Neuron (in vitro differentiated cells): Measurements from ENCODE around the gene RPL12.

Experiments used
- H2AFZ ChIP-seq: one replicate; pipeline ENCODE4 v1.6.1; 2013; ENCODE audit warnings: low read depth, mild to moderate bottlenecking, inconsistent platforms, low read length, moderate library complexity
- H3K27me3 ChIP-seq: one replicate; pipeline ENCODE4 v1.6.1; 2013; ENCODE audit warnings: low read length; ENCODE audit not compliant: insufficient read depth
- H3K36me3 ChIP-seq: one replicate; pipeline ENCODE4 v1.6.1; 2013; ENCODE audit warnings: low read length; ENCODE audit not compliant: insufficient read depth
- H3K4me1 ChIP-seq: one replicate; pipeline ENCODE4 v1.6.1; 2013; ENCODE audit warnings: low read length; ENCODE audit not compliant: insufficient read depth
- H3K4me3 ChIP-seq: 2 replicates; pipeline ENCODE4 v1.5.1; 2013; ENCODE audit warnings: mild to moderate bottlenecking, low read length, moderate library complexity
- H3K9me3 ChIP-seq: one replicate; pipeline ENCODE4 v1.6.1; 2013; ENCODE audit warnings: low read length

Gene RPL12

DNA sequence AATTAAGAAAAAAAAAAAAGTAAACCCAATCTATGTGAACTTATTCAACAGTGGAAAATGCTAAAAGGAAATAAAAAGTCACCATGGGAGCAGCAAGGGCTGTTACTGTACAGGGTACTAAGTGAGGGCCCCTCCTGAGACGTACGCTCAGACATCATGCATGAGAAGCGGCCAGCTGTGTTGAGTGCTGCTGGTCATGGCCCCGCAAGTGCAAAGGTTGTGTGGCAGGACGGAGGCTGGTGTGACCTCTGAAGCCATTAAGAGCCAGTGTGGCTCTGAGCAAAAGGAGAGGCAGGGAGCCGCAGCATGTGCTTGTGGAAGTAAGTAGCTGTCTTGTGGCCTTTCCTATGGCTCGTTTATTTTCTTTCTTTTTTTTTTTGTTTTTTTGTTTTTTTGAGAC is 30.1 kb downstream of the RPL12 start:
- Histone ChIP-seq H3K27me3 (no peaks in the 10 kb centered on the region), H3K9me3 (no peaks in the 10 kb centered on the region), H2AFZ (no peak overlapping the region), H3K36me3 (peaks cover 4% of the 10 kb centered on the region), H3K4me3 (no peak overlapping the region), H3K4me1 (peaks cover 23% of the 10 kb centered on the region)

DNA sequence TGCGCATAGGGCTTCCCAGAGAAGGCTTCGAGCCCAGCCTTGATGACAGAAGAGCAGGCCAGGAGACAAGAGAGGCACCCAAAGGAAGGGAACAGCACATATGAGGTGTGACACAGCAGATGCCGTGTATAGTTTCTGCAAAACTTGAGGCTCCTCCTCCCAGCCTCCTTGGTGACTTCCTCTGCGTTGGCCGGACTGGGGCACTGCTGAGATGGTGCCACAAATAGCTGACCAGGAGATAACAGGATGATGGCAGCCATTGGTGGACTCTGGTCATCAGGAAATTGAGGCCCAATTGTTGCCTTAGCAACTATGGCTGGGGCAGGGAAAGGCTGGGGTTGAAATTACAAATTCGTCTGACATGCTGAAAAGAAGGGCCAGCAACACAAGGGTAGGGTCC is 31.9 kb downstream of the RPL12 start:
- peaks cover 12% of the 10 kb centered on the region for H3K4me1 ChIP-seq
- H3K4me3 ChIP-seq = no peak overlapping the region

DNA sequence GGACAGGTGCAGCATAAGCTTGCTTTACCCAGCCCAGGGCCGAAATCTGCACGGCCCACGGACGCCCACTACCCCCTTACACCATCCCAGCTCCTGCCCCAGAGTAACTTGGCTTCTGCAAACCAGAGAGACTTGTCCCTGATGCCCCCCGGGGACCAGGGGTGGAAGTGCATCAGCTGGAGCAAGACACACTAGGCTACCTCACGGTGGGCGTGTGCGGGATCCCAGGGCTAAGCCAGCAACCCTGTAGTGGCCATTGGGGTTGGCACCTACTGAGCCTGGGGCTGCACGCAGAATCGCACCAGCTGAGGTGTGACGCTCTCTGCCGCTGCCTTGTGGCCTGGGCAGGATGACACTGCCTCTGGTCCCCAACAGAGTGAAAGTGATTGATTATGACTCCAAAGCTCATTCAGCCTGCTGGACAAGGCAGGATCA is 33.2 kb downstream of the RPL12 start:
- H3K27me3 ChIP-seq = no peaks in the 10 kb centered on the region
- H3K9me3 ChIP-seq = no peaks in the 10 kb centered on the region
- no peak overlapping the region for H3K4me3 ChIP-seq
- H2AFZ ChIP-seq = no peak overlapping the region
- H3K36me3 ChIP-seq = peaks cover 7% of the 10 kb centered on the region
- peaks cover 10% of the 10 kb centered on the region for H3K4me1 ChIP-seq

More for the DNA sequence above, 31.9 kb downstream of the RPL12 start:
- no peak overlapping the region for H2AFZ ChIP-seq
- H3K36me3 ChIP-seq = peaks cover 4% of the 10 kb centered on the region
- H3K27me3 ChIP-seq = no peaks in the 10 kb centered on the region
- no peaks in the 10 kb centered on the region for H3K9me3 ChIP-seq

DNA sequence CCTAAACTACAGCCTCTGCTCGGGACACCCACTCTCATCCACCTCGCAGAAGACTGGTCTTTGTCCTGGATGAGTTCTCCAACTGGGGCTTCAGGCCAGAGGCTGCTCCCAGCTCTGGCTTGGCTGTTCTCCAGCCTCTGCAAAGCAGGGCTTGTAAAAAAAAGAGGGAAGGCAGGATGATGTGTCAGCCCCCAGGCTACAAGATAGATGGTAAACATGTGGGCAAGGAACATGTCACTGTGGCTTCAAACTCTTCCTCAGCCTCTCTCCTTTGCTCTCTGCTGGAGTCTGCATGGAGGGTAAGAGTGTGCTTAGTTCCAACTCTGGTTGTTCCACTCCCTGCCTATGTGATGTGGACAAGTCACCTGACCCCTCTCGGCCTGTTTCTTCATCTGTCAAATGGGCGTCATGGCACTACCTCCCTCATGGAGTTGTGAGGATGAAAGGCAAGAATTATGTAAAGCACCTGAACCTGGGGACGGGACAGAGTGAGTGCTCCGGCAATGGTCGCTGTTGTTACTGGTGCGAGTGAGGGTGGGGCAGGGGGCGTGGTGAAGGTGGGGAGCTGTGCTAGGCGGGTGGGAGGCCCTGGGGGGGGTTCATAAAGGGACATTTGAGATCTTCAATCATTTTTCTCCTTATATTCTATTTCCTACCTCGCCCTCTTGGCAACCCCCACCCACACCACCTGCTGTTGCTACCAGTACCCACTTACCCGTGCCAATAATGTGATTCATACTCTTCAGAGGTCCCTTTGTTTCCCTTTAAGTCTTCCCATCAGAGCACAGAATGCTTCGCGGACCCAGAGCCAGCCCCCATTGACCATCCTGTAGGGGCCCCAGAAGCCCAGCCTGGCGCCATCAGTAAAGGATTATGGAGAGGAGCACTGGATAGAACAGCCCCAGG is 33.8 kb downstream of the RPL12 start:
- Histone ChIP-seq H3K27me3 (no peaks in the 10 kb centered on the region), H3K4me1 (peaks cover 3% of the 10 kb centered on the region), H3K36me3 (peaks cover 7% of the 10 kb centered on the region), H2AFZ (no peak overlapping the region), H3K9me3 (no peaks in the 10 kb centered on the region), H3K4me3 (no peak overlapping the region)

DNA sequence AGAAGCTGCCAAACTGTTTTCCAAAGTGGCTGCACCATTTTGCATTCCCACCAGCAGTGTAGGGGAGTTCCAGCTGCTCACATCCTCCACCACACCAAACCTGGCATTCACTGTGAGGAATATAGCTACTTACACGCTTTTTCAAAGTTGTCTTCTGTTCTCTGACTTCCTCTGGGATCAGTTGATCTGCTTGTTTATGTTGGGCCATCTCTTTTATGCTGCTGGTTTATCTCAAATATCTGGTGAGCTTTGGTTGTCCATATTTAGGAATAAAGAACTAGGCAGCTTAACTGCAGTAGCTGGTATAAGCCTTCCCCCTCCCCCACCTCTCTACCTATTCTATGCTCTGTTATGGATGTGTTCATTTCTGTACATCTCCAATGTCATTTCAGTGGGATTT is 35.5 kb downstream of the RPL12 start:
- peaks cover 10% of the 10 kb centered on the region for H3K36me3 ChIP-seq
- no peaks in the 10 kb centered on the region for H3K9me3 ChIP-seq
- H3K4me1 ChIP-seq = no peaks in the 10 kb centered on the region

DNA sequence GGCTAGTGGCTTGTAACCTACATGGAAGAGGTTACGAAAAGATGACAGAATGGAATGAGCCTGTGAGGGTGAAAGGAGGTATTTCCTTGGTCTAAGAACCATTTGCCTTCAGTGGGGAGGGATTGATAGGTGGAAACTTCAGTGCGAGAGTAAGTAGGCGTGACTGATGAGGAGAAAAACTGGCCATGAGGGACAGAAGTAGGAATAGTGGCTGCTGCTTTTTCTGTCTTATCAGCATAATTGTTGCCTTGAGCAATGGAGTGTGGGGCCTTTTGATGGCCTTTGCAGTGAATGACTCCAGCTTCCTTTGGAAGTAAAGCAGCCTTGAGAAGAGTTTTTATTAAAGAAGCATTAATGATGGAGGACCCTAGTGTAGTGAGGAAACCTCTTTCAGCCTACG is 36.1 kb downstream of the RPL12 start:
- Histone ChIP-seq H3K36me3 (peaks cover 10% of the 10 kb centered on the region), H2AFZ (no peak overlapping the region)

More for the DNA sequence above, 35.5 kb downstream of the RPL12 start:
- H2AFZ ChIP-seq = no peak overlapping the region
- no peak overlapping the region for H3K4me3 ChIP-seq
- H3K27me3 ChIP-seq = no peaks in the 10 kb centered on the region

DNA sequence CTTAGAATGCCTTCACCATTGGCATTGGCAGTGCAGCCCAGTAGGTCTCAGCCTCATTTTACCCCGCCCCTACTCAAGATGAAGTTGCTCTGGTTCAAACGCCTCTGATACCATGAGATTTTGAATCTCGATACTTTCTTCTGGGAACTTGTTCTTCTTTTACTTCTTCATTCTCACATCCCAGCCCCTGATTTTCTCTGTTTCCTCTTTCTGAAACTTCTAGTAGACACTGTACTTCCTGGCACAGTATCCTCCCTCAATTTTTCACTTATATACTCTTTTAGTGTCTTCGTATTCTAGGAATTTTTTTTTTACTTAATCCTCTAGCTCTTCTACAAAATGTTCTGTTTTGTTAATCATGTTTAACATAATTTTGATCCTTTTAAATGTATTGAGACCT is 40.1 kb downstream of the RPL12 start:
- peaks cover 11% of the 10 kb centered on the region for H3K36me3 ChIP-seq
- H2AFZ ChIP-seq = no peak overlapping the region
- H3K27me3 ChIP-seq = no peaks in the 10 kb centered on the region

More for the DNA sequence above, 36.1 kb downstream of the RPL12 start:
- H3K9me3 ChIP-seq = no peaks in the 10 kb centered on the region
- no peaks in the 10 kb centered on the region for H3K27me3 ChIP-seq
- H3K4me1 ChIP-seq = no peaks in the 10 kb centered on the region
- H3K4me3 ChIP-seq = no peak overlapping the region

DNA sequence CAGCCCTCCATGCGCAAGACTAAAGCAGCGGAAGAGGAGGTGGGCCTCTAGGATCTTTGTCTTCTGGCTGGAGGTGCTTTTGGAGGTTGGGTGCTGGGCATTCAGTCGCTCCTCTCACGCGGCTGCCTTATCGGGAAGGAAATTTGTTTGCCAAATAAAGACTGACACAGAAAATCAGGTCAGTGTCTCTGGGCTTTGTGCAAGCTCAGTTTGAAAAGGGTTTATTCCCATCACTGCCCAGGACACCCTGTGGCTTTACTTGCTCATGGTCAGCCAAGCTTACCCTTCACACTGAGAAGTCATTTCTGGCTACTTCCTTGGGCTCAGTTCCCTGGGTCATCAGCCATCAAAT is 43.7 kb downstream of the RPL12 start:
- Histone ChIP-seq H3K4me3 (no peak overlapping the region), H3K4me1 (no peaks in the 10 kb centered on the region), H3K9me3 (no peaks in the 10 kb centered on the region), H3K36me3 (peaks cover 41% of the 10 kb centered on the region), H2AFZ (no peak overlapping the region), H3K27me3 (no peaks in the 10 kb centered on the region)

More for the DNA sequence above, 40.1 kb downstream of the RPL12 start:
- Histone ChIP-seq H3K4me3 (no peak overlapping the region), H3K9me3 (no peaks in the 10 kb centered on the region), H3K4me1 (no peaks in the 10 kb centered on the region)

DNA sequence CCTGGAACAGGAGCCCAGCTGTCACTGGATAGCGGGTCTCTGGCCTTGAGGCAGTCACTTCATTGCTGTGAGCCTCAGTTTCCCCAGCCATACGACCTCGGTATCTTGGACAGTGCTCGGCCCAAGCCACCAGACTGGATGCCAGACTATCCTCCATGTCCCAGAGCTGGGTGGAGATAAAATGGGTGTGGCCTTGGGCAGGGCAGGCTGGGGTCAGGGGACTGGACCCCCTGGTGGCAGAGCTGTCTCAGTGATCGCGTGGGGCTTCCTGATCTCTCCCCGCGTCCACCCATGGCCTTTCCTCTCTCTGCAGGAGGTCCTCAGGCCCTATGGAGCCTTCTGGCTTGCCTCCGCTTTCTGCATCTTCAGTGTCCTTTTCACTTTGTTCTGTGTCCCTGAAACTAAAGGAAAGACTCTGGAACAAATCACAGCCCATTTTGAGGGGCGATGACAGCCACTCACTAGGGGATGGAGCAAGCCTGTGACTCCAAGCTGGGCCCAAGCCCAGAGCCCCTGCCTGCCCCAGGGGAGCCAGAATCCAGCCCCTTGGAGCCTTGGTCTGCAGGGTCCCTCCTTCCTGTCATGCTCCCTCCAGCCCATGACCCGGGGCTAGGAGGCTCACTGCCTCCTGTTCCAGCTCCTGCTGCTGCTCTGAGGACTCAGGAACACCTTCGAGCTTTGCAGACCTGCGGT is 44.3 kb downstream of the RPL12 start:
- H3K36me3 ChIP-seq = peaks cover 45% of the 10 kb centered on the region
- H3K27me3 ChIP-seq = no peaks in the 10 kb centered on the region
- H2AFZ ChIP-seq = no peak overlapping the region
- no peaks in the 10 kb centered on the region for H3K4me1 ChIP-seq
- H3K9me3 ChIP-seq = no peaks in the 10 kb centered on the region
- no peak overlapping the region for H3K4me3 ChIP-seq

DNA sequence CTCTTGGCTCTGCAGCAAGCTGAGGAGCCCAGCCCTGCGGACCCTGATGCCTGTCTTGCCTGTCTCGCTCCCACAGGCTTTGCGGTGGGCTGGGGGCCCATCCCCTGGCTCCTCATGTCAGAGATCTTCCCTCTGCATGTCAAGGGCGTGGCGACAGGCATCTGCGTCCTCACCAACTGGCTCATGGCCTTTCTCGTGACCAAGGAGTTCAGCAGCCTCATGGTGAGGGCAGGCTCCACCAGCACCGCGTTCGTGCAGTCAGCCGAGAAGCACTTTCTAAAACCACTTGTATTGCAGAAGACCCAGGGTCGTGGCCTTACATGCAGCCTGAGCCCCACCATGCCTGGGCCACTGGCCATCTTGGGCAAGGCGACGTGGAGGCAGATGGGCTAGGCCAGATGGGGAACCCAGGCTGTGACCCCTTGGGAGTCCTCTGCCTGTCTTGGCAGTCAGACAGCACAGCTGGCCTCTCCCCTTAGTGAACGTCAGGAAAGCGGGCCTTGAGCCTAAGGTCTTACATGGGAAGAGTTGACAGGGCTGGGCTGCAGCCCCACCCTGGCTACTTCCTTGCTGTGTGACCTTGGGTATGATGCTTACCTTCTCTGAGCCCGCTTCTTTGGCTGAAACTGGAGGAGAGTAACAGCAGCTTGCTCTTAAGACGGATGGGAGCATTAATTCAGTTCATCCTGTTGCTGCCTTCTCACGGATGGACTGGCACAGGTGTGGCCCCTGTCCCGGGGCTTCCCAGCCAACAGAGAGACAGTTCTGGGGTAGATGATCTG is 45.7 kb downstream of the RPL12 start:
- Histone ChIP-seq H3K27me3 (no peaks in the 10 kb centered on the region), H3K36me3 (peaks cover 53% of the 10 kb centered on the region), H3K4me3 (no peak overlapping the region), H2AFZ (no peak overlapping the region), H3K9me3 (no peaks in the 10 kb centered on the region), H3K4me1 (no peaks in the 10 kb centered on the region)

DNA sequence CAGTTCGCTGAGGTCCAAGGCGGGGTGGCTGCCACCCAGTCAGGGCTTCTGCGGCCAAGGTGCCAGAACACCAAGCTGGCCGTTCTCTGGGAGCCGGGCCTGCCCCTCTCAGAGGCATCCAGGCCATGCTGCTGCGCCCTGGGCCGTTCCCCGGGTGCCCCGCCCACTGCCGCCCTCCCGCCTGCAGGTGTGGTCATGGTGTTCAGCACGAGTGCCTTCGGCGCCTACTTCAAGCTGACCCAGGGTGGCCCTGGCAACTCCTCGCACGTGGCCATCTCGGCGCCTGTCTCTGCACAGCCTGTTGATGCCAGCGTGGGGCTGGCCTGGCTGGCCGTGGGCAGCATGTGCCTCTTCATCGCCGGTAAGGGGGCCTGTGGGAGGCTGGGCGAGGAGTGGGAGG is 46.6 kb downstream of the RPL12 start:
- no peak overlapping the region for H3K4me3 ChIP-seq
- peaks cover 61% of the 10 kb centered on the region for H3K36me3 ChIP-seq
- H2AFZ ChIP-seq = no peak overlapping the region
- no peaks in the 10 kb centered on the region for H3K4me1 ChIP-seq
- H3K9me3 ChIP-seq = no peaks in the 10 kb centered on the region
- H3K27me3 ChIP-seq = no peaks in the 10 kb centered on the region

DNA sequence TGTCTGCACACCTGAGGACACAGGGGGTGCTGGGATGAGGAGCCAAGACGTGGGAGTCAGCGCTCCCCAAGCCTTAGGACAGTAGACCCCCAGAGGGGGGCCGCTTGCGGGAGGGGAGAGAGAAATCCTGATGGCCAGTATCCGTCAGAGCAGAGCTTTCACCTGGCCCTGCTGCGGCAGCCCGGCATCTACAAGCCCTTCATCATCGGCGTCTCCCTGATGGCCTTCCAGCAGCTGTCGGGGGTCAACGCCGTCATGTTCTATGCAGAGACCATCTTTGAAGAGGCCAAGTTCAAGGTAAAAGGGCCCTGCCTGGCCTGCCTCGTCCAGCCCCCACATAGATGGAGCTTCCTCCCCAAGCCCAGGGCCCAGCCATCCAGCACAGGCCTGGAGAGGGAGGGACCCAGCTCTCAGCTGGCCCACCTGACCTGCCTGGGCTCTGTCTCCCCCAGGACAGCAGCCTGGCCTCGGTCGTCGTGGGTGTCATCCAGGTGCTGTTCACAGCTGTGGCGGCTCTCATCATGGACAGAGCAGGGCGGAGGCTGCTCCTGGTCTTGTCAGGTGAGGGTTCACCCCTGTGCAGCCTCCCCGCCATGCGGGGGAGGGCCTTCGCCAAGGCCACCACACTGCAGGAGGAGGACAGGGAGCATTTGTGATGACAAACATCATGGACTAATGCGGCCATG is 47.6 kb downstream of the RPL12 start:
- Histone ChIP-seq H3K9me3 (no peaks in the 10 kb centered on the region), H3K4me3 (no peak overlapping the region), H3K4me1 (peaks cover 6% of the 10 kb centered on the region), H3K36me3 (peaks cover 61% of the 10 kb centered on the region), H3K27me3 (no peaks in the 10 kb centered on the region), H2AFZ (no peak overlapping the region)
